LNCAP (cell line): ENCODE data around the gene AOAH.

Source experiments
- CTCF ChIP-seq: fragments of 450-650 bp; IDR thresholded peaks from 2 replicates; pipeline ENCODE4 v1.5.1; 2017; ENCODE audit warnings: mild to moderate bottlenecking

Gene AOAH

GRCh38 chr7:36707898-36708297 is 16.4 kb downstream of the AOAH start:
- TF ChIP-seq CTCF: no peak

GRCh38 chr7:36707465-36707864 is 16.8 kb downstream of the AOAH start:
- TF ChIP-seq CTCF: no peak

- TF ChIP-seq CTCF: no peak
These were observed 31.8 kb downstream of the AOAH start for GRCh38 chr7:36692456-36692855.

GRCh38 chr7:36691983-36692382 is 32.3 kb downstream of the AOAH start:
- TF ChIP-seq CTCF: no peak

- no peak for TF ChIP-seq CTCF
These were observed 33.6 kb downstream of the AOAH start for GRCh38 chr7:36690514-36691187.

GRCh38 chr7:36690041-36690440 is 34.3 kb downstream of the AOAH start:
- no peak for TF ChIP-seq CTCF

- TF ChIP-seq CTCF: no peak
These were observed 37.8 kb downstream of the AOAH start for GRCh38 chr7:36686499-36686898.

GRCh38 chr7:36684954-36685353 is 39.3 kb downstream of the AOAH start:
- TF ChIP-seq CTCF: no peak
